ENCODE results near the gene KRTAP10-5.
A peak's percentile ranks its signal among the peaks of the same experiment; 100 is the strongest.
"Not testable (repeated sequence)": the region's sequence is repeated elsewhere in the genome, so short reads cannot be mapped to it uniquely, and the experiment has no call there.

The KRTAP10-5 gene

DNA sequence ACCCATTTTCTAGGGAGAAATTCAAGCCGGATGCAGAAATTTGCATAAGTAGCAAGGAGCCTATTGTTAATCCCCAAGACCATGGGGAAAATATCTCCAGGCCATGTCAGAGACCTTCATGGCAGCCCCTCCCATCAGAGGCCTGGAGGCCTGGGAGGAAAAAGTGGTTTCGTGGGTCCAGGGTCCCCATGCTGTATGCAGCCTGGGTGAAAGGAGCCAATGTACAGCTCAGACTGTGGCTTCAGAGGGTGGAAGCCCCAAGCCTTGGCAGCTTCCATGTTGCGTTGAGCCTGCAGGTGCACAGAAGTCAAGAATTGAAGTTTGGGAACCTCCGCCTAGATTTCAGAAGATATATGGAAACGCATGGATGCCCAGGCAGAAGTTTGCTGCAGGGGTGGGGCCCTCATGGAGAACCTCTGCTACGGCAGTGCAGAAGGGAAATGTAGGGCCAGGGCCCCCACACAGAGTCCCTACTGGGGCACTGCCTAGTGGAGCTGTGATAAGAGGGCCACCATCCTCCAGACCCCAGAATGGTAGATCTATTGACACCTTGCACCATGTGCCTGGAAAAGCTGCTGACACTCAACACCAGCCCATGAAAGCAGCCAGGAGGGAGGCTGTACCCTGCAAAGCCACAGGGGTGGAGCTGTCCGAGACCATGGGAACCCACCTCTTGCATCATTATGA, 29.9 kb upstream of the KRTAP10-5 start:
- not testable (repeated sequence) for DNase-seq

- no peak for DNase-seq
These were observed 28.8 kb upstream of the KRTAP10-5 start for GRCh38 chr21:44609193-44609592.

DNA sequence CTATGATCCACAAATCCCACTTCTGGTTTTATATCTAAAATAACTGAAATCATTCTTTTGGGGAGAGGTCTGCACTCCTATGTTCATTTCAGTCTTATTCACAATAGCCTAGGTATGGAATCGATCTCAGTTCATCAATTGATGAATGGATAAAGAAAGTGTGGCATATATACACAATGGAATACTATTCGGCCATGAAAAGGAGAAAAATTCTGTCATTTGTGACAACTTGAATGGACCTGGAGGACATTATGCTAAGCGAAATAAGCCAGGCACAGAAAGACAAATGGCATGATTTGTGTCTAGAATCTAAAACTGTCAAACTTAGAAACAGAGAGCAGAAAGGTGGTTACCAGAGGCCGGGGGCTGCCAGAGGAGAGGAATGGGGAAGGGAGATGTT, 26.1 kb upstream of the KRTAP10-5 start:
- DNase-seq: no peak

GRCh38 chr21:44603911-44604310, 23.5 kb upstream of the KRTAP10-5 start:
- DNase-seq: no peak

DNA sequence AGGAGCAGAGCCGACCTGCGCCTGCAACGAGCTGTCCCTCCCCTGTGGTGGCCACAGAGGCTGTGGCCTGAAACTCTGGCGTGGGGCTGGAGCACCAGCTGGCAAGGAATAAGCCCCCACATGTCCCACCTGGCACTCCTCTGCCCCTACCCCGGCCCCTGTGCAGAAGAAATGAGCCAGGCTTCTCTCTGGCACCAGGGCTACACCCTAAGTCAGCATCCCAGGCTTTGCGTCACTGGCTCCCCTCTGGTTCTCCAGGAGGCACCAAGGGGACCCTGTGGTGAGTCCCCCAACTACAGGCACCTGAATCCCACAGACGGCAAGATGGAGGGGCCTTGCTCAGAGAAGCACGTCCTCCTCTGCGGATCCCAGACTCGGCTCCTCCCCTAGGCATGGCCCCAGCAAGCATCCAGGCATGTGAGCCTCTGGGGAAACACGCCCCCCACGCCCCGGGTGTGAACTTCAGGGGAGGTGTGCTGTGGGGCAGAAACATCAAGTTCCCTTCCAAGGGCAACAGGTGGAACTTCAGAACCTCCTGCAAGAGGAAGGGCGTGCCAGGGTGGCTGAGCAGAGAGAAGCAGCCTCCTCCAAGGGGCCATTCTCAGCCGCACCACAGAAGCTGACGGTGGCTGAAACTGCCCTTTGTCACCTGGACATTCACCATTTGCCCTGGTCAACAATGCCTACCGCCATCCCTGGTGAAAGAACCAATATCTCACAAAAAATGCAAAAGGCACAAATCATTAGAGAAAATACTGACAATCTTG, 22.9 kb upstream of the KRTAP10-5 start:
- DNase-seq: no peak

DNA sequence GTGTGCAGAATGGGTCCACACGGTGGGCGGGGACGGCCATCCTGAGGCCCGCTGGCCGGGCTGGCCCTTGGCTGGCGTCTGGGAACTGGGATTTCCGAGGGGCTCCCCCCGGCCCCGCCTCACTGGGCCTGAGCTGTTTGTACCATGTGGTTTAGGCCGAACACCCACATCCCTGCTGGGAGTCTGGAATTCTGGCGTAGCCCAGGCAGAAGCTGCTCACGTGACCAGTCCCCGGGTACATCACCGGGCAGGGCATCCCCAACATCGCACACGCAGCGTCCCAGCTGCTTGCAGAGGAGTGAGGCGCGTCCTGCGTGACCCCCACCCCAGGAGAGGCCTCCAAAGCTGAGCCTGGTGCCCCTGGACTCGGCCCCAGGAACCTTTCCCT, 22.1 kb upstream of the KRTAP10-5 start:
- no peak for DNase-seq

DNA sequence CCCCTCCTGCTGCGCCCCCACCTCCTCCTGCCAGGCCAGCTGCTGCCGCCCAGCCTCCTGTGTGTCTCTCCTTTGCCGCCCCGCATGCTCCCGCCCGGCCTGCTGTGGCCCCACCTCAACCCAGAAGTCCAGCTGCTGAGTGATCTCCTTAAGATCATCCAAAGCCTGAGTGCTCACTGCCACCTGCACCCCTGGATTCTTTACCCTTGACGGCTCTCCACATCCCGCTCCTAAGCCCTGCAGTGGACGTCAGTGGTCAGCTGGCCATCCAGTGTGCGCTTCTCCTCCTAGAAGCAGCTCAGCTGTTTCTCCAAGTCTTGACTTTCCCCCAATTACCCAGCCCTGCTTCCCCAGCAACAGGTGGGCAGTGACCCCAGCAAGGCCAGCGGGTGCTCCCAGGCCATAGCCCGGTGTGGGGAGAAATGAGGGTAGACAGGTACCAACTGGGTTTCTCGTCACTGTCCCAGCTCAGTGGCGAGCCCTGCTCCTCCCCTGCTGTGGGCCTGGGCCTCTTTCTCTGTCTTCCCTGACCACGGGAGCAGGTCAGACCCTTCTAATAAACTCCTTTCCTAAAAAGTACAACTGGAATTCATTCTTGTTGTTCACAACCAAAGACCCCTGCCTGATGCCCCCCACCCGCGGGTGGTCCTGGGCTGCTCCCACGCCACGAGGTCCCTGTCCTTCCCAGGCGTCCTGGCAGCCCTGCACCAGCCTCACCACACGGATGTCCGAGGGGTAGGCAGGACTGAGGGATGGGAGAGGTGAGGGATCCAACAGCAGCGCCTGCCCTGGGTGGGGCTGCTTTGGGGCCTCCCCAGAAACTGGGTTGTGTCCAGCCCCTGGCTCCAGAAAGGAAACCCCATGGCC, 21.4 kb upstream of the KRTAP10-5 start:
- no peak for DNase-seq

GRCh38 chr21:44601091-44601490, 20.7 kb upstream of the KRTAP10-5 start:
- not testable (repeated sequence) for DNase-seq

- not testable (repeated sequence) for DNase-seq
These were observed 19.9 kb upstream of the KRTAP10-5 start, which contains the start of gene KRTAP10-7 for GRCh38 chr21:44600118-44600978. TSS of gene KRTAP10-7 (plus strand) at chr21:44600597. CDS start at chr21:44600622, 25 bp downstream.

DNA sequence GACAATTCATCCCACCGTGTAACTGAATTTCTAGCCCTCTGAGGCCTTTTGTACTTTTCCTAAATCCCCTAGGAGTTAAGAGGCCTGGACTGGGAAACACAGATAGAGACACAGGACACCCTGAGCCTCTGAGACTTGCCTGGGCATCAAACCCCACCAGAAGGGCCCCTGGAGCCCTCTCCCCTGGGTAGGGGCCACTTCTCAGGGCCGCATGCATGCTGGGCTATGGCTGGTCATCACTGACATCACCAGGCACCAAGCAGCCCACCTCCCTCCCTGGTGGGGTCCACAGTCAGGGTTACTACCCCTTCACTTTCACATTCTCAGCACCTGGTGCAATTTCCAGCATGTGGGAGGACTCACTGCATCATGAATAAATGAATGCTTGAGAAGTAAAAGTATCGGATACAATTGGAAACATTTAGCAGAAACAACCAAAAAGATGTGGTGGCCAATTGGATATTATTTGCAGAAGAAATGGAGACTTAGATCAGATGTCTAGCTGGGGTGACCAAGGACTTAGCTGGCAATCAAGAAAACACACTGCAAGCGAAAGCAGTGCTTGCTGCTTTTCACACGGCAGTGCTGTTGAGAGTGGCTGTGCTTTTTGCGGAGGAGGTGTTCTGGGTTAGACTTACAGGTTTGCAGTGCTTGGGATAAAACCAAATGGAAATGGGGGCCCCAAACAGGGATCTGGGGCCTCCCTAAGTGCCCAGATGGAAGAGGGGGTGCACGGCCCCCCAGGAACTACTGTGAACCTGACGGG, 19.0 kb upstream of the KRTAP10-5 start:
- no peak for DNase-seq

GRCh38 chr21:44598061-44598460, 17.7 kb upstream of the KRTAP10-5 start:
- DNase-seq: no peak

DNA sequence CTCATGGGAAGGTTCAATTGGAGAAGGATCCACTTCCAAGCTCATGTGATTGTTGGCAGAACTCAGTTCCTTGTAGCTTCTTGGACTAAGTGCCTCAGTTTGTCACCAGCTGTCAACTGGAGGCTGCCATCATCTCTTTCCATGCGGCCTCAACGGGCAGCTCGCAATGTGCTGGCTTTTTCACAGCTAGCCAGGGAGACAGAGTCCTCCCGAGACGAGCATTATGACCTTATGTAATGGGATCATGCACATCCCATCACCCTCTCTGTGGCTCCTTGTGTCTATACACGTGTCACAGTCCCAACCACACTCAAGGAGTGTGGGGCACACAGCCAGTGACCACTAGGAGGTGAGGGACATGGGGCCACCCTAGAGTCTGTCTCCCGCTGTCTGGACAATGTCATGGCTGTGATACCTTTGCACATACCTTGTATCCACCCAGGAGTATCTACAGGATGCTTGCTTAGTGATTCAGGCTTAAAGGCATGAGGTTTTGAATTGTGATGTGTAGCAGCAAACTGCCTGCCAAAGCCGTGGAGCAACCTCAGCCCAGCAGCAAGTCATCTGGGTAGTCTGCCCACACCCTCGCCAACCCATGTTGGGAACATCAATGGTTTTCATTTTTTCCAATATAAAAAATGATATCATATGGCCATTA, 15.8 kb upstream of the KRTAP10-5 start:
- peak; percentile 34 for DNase-seq

GRCh38 chr21:44595524-44595923, 15.1 kb upstream of the KRTAP10-5 start:
- peak; percentile 35 for DNase-seq

- peak; percentile 42 for DNase-seq
These were observed 14.1 kb upstream of the KRTAP10-5 start for GRCh38 chr21:44594406-44594916.

DNA sequence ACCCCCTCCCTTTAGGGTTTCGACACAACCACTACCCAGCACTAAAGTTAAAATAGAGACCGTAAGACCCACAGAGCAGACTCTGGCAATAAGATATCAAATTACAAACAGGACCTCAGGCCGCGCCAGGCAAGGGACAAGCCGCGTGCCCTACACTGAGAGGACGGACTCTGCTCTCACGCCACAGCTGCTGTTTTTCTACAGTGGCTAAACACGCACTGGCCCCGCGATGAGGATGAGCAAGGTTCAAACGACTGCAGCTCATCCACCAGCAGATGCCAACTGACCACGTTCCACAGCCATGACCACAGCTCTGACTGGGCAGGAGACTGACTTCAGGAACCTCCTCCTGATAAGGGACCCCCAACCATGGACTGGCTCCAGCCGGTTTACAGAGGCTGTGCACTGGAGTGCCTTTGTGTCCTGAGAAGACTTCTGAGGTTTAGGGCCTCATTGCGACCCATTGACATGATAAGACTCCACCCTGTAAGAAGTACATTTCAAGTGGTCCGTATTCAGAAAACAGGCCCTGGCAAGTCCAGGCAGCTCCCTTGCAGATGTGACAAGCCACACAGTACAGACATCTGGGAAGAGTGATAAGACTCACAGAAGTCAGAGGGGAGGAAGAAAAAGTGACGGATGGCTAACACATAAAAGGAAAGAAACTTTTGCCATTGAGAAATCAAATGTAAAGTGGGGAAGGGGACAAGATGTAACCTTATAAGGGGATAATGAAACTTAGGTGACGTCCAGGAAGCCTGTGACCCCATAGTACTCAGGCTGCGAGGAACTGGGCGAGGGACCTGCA, 13.4 kb upstream of the KRTAP10-5 start:
- DNase-seq: peak; percentile 32

- peak; percentile 35 for DNase-seq
These were observed 12.3 kb upstream of the KRTAP10-5 start, which contains the start of gene KRTAP10-6 for GRCh38 chr21:44592446-44593311. TSS of gene KRTAP10-6 (minus strand) at chr21:44592505. CDS start at chr21:44592484, 21 bp downstream.

DNA sequence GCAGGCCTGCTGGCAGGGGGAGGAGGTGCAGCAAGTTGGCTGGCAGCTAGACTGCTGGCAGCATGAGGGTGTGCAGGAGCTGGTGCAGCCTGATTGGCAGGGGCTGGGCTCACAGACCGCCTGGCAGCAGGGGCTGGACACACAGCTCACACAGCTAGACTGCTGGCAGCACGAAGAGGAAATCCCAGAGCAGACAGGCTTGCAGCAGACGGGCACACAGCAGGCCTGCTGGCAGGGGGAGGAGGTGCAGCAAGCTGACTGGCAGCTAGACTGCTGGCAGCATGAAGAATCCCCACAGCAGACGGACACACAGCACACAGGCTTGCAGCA, 11.4 kb upstream of the KRTAP10-5 start:
- DNase-seq: peak; percentile 36

DNA sequence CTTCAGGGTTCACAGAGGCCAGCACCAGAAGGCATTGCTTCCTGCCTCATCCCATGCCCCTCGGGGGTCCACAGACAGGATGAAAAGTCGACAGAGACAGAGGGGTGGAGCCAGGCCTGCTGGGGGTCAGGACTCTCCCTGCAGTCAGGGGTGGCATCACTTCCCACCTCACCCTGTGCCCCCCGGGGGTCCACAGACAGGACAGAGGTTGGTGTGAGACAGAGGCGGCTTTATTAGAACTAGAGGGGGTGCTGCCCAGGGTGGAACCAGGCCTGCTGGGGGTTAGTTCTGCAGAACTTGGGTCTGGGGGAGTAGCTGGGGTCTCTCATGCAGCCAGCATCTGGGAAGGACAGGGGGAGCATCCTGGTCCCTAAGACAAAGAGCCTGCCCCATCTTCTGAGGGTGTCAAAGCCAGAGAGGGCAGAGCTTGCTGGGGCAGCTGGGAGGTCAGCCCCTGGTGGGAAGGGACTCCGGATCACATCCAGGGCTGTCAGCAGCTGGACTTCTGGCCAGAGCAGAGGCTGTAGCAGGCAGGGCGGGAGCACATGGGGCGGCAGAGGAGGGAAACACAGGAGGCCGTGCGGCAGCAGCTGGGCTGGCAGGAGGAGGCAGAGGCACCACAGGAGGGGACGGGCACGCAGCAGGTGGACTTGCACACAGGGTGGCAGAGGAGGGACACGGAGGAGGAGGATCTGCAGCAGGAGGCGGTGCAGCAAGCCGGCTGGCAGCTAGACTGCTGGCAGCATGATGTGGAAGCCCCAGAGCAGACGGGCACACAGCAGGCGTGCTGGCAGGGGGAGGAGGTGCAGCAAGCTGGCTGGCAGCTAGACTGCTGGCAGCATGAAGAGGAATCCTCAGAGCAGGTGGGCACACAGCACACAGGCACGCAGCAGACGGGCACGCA, 10.7 kb upstream of the KRTAP10-5 start:
- DNase-seq: peak; percentile 44

Measured in activated CD8-positive, alpha-beta memory T cell treated with anti-CD3 and anti-CD28 coated beads, Interleukin-2, amount 50 U/mL, for 48 hours (primary cell).